ENCODE measurements around the gene CALML5.

CALML5 gene

DNA sequence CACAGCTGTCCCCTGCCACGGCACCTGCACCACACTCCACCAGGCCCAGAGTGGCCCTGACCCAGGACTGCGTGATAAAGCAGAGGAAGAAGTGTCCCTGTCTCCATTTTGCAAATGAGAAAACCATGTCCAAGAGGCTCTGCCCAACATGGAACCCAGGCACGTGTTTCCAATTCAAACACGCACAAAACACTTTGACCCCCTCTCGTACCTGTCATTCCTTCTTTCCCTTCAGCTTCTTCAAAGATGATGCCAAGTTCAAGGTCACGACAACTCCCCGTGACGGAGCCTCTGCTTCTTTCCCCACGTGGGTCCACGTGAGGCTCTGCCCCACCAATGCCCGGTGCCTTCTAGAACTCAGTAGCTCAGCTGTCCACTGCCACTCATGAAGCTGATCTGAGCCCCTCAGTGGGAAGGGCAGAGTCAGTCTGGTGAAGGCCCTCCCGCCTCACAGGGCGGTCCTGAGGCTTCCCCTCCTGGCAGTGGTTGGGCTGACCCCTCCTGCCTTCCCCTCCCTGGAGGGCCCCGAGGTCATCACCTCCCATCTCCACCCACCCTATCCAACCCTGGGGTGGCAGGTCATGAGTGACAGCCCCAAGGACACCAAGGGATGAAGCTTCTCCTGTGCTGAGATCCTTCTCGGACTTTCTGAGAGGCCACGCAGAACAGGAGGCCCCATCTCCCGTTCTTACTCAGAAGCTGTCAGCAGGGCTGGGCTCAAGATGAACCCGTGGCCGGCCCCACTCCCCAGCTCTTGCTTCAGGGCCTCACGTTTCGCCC, 19.0 kb downstream of the CALML5 start:
- Histone ChIP-seq H3K23ac (ENCODE audit: low read length) (no peak overlapping the region), H3K18ac (ENCODE audit: low read length) (no peak overlapping the region), H2BK5ac (ENCODE audit: low read length) (no peak overlapping the region), H3K4me2 (ENCODE audit: low read length) (no peak overlapping the region), H3K56ac (ENCODE audit: low read length) (peak overlapping the region; percentile 19), H3K4me3 (ENCODE audit: low read length) (no peak overlapping the region), H3K27ac (ENCODE audit: low read depth, low read length) (no peak overlapping the region), H4K5ac (ENCODE audit: low read length) (no peak overlapping the region), H2BK120ac (ENCODE audit: low read depth, low read length) (no peak overlapping the region), H2BK15ac (replicated peaks; ENCODE audit: low read depth) (no peak overlapping the region), H3K4me1 (ENCODE audit: control insufficient read depth, low read depth, low read length) (peaks cover 3% of the 10 kb centered on the region), H3K79me1 (ENCODE audit: low read length) (no peaks in the 10 kb centered on the region), H3K36me3 (ENCODE audit: control insufficient read depth, insufficient read depth, low read length) (no peaks in the 10 kb centered on the region), H4K8ac (ENCODE audit: low read depth, low read length) (no peak overlapping the region), H3K79me2 (ENCODE audit: control insufficient read depth, insufficient read depth, low read length) (no peaks in the 10 kb centered on the region), H2AK5ac (ENCODE audit: low read length) (peak overlapping the region; percentile 50), H3K4ac (ENCODE audit: low read depth, low read length) (peak overlapping the region; percentile 10), H3K9ac (ENCODE audit: low read length) (no peak overlapping the region), H3K27me3 (ENCODE audit: insufficient read depth, low read length, poor library complexity) (no peaks in the 10 kb centered on the region)
- no CpG with 5 or more reads among the region's 21 CpGs for WGBS (ENCODE audit: extremely low coverage, insufficient coverage, low lambda C conversion rate)
- DNase-seq: no peak

- peaks cover 3% of the 10 kb centered on the region for H3K4me1 ChIP-seq (ENCODE audit: control insufficient read depth, low read depth, low read length)
These were observed 19.7 kb downstream of the CALML5 start for GRCh38 chr10:5479481-5480161.

DNA sequence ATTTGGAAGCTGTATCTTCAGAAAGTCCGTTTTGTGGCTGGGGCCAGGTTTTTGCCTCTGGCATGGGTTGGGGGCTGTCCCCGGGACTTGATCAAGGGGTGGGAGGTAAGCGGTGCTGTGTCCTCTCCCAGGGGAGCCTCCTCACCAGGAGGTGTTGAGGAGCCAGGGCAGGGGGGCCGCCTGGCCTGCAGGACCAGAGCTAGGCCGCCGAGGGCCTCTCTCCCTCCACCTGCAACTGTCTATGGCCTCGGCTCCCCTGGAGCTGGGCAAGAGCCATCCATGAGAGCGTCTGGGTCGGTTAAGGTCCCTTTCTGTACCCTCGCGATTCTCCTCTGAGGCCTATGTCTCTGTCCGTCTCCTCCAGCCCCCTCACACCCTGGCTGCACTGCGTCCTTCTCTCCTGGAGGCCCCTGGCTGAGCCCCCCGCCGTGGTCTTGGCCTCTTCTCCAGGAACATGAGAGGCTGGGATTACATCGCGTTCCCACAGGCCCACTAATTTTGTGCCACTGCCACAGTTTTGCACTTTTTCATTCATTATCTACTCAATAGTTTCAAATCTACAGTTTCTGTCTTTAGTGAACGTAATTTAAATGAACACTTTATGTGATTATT, 20.6 kb downstream of the CALML5 start:
- H3K79me2 ChIP-seq (ENCODE audit: control insufficient read depth, insufficient read depth, low read length): no peaks in the 10 kb centered on the region
- H3K9ac ChIP-seq (ENCODE audit: low read length): no peak overlapping the region
- no peak for DNase-seq
- peak overlapping the region; percentile 19 for H2BK120ac ChIP-seq (ENCODE audit: low read depth, low read length)
- H2BK15ac ChIP-seq (replicated peaks; ENCODE audit: low read depth): no peak overlapping the region
- no peak overlapping the region for H2BK5ac ChIP-seq (ENCODE audit: low read length)
- H3K4me3 ChIP-seq (ENCODE audit: low read length): no peak overlapping the region
- no peaks in the 10 kb centered on the region for H3K27me3 ChIP-seq (ENCODE audit: insufficient read depth, low read length, poor library complexity)
- H3K4me1 ChIP-seq (ENCODE audit: control insufficient read depth, low read depth, low read length): peaks cover 3% of the 10 kb centered on the region
- no peak overlapping the region for H3K4me2 ChIP-seq (ENCODE audit: low read length)
- peak overlapping the region; percentile 70 for H3K18ac ChIP-seq (ENCODE audit: low read length)
- H3K36me3 ChIP-seq (ENCODE audit: control insufficient read depth, insufficient read depth, low read length): no peaks in the 10 kb centered on the region
- H4K5ac ChIP-seq (ENCODE audit: low read length): no peak overlapping the region
- no peak overlapping the region for H4K8ac ChIP-seq (ENCODE audit: low read depth, low read length)
- no peak overlapping the region for H3K27ac ChIP-seq (ENCODE audit: low read depth, low read length)
- H3K23ac ChIP-seq (ENCODE audit: low read length): no peak overlapping the region
- H3K79me1 ChIP-seq (ENCODE audit: low read length): no peaks in the 10 kb centered on the region
- peak overlapping the region; percentile 5 for H3K4ac ChIP-seq (ENCODE audit: low read depth, low read length)
- peak overlapping the region; percentile 17 for H3K56ac ChIP-seq (ENCODE audit: low read length)
- no peak overlapping the region for H2AK5ac ChIP-seq (ENCODE audit: low read length)
- WGBS (ENCODE audit: extremely low coverage, insufficient coverage, low lambda C conversion rate): no CpG with 5 or more reads among the region's 18 CpGs

More at GRCh38 chr10:5479481-5480161, 19.7 kb downstream of the CALML5 start:
- no CpG with 5 or more reads among the region's 14 CpGs for WGBS (ENCODE audit: extremely low coverage, insufficient coverage, low lambda C conversion rate)
- Histone ChIP-seq H3K4me2 (ENCODE audit: low read length) (no peak overlapping the region), H3K9ac (ENCODE audit: low read length) (no peak overlapping the region), H3K4me3 (ENCODE audit: low read length) (no peak overlapping the region), H2BK120ac (ENCODE audit: low read depth, low read length) (no peak overlapping the region), H3K36me3 (ENCODE audit: control insufficient read depth, insufficient read depth, low read length) (no peaks in the 10 kb centered on the region), H3K18ac (ENCODE audit: low read length) (no peak overlapping the region), H4K8ac (ENCODE audit: low read depth, low read length) (no peak overlapping the region), H2BK15ac (replicated peaks; ENCODE audit: low read depth) (no peak overlapping the region), H2AK5ac (ENCODE audit: low read length) (peak overlapping the region; percentile 50), H3K79me2 (ENCODE audit: control insufficient read depth, insufficient read depth, low read length) (no peaks in the 10 kb centered on the region), H3K27ac (ENCODE audit: low read depth, low read length) (no peak overlapping the region), H3K27me3 (ENCODE audit: insufficient read depth, low read length, poor library complexity) (no peaks in the 10 kb centered on the region), H3K79me1 (ENCODE audit: low read length) (no peaks in the 10 kb centered on the region), H2BK5ac (ENCODE audit: low read length) (no peak overlapping the region), H3K56ac (ENCODE audit: low read length) (no peak overlapping the region), H4K5ac (ENCODE audit: low read length) (no peak overlapping the region), H3K4ac (ENCODE audit: low read depth, low read length) (peak overlapping the region; percentile 25), H3K23ac (ENCODE audit: low read length) (no peak overlapping the region)
- DNase-seq: peak; percentile 46

DNA sequence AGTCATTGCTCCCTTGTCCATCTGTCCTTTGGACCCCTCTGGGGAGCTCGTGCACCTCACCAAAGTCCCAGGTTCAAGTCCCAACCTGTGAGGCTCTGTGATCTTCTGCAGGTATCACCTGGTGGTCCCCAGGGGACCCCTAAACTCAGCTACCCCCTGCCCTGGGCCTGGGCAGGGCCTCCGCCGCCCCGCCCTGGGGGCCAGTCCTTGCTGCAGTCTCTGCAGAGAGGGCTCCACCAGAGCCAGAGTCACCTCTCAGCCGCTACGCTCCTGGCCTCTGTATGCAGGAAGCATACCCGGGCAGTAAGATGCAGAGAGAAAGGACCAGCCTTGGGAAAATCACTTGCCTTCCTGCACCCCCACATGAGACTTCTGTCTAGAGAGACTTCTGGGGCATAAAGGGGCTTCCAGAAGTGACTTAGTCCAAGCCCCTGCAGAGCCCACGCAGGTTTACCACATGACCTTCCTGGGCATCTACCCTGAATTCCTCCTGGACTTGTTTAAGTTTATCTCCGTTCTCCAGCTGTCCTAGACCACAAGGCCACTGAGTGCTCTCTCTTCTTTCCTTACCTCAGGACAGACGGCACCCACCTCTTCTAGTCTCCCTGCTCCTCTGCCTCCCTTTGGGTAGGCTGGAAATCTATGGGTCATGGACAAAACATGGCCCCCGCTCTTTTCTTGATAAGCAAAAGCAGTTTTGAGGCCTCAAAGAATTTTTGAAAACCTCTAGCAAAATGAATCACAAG, 21.2 kb downstream of the CALML5 start:
- no peaks in the 10 kb centered on the region for H3K36me3 ChIP-seq (ENCODE audit: control insufficient read depth, insufficient read depth, low read length)
- H4K8ac ChIP-seq (ENCODE audit: low read depth, low read length): no peak overlapping the region
- H3K27me3 ChIP-seq (ENCODE audit: insufficient read depth, low read length, poor library complexity): no peaks in the 10 kb centered on the region
- WGBS (ENCODE audit: extremely low coverage, insufficient coverage, low lambda C conversion rate): no CpG with 5 or more reads among the region's 11 CpGs
- H3K27ac ChIP-seq (ENCODE audit: low read depth, low read length): no peak overlapping the region
- H3K4me3 ChIP-seq (ENCODE audit: low read length): no peak overlapping the region
- H2BK5ac ChIP-seq (ENCODE audit: low read length): no peak overlapping the region
- peak overlapping the region; percentile 29 for H3K4ac ChIP-seq (ENCODE audit: low read depth, low read length)
- H3K79me2 ChIP-seq (ENCODE audit: control insufficient read depth, insufficient read depth, low read length): no peaks in the 10 kb centered on the region
- DNase-seq: no peak
- peak overlapping the region; percentile 69 for H2BK120ac ChIP-seq (ENCODE audit: low read depth, low read length)
- H3K56ac ChIP-seq (ENCODE audit: low read length): peak overlapping the region; percentile 65
- H3K79me1 ChIP-seq (ENCODE audit: low read length): no peaks in the 10 kb centered on the region
- peak overlapping the region; percentile 95 for H2AK5ac ChIP-seq (ENCODE audit: low read length)
- H3K18ac ChIP-seq (ENCODE audit: low read length): peak overlapping the region; percentile 70
- peak overlapping the region; percentile 29 for H3K23ac ChIP-seq (ENCODE audit: low read length)
- no peak overlapping the region for H2BK15ac ChIP-seq (replicated peaks; ENCODE audit: low read depth)
- H3K4me1 ChIP-seq (ENCODE audit: control insufficient read depth, low read depth, low read length): peaks cover 3% of the 10 kb centered on the region
- no peak overlapping the region for H4K5ac ChIP-seq (ENCODE audit: low read length)
- H3K4me2 ChIP-seq (ENCODE audit: low read length): no peak overlapping the region
- peak overlapping the region; percentile 12 for H3K9ac ChIP-seq (ENCODE audit: low read length)

- no peak overlapping the region for H3K23ac ChIP-seq (ENCODE audit: low read length)
- no peaks in the 10 kb centered on the region for H3K79me2 ChIP-seq (ENCODE audit: control insufficient read depth, insufficient read depth, low read length)
- DNase-seq: peak; percentile 51
- peaks cover 3% of the 10 kb centered on the region for H3K4me1 ChIP-seq (ENCODE audit: control insufficient read depth, low read depth, low read length)
- H2BK120ac ChIP-seq (ENCODE audit: low read depth, low read length): peak overlapping the region; percentile 46
- no peak overlapping the region for H2BK15ac ChIP-seq (replicated peaks; ENCODE audit: low read depth)
- H2BK5ac ChIP-seq (ENCODE audit: low read length): peak overlapping the region; percentile 14
- H3K9ac ChIP-seq (ENCODE audit: low read length): peak overlapping the region; percentile 39
- WGBS (ENCODE audit: extremely low coverage, insufficient coverage, low lambda C conversion rate): no CpG with 5 or more reads among the region's 13 CpGs
- H3K79me1 ChIP-seq (ENCODE audit: low read length): no peaks in the 10 kb centered on the region
- no peak overlapping the region for H4K8ac ChIP-seq (ENCODE audit: low read depth, low read length)
- H3K18ac ChIP-seq (ENCODE audit: low read length): peak overlapping the region; percentile 75
- H3K27me3 ChIP-seq (ENCODE audit: insufficient read depth, low read length, poor library complexity): no peaks in the 10 kb centered on the region
- H3K4ac ChIP-seq (ENCODE audit: low read depth, low read length): peak overlapping the region; percentile 96
- peak overlapping the region; percentile 20 for H2AK5ac ChIP-seq (ENCODE audit: low read length)
- no peak overlapping the region for H3K4me2 ChIP-seq (ENCODE audit: low read length)
- H3K36me3 ChIP-seq (ENCODE audit: control insufficient read depth, insufficient read depth, low read length): no peaks in the 10 kb centered on the region
- peak overlapping the region; percentile 75 for H3K56ac ChIP-seq (ENCODE audit: low read length)
- H3K4me3 ChIP-seq (ENCODE audit: low read length): no peak overlapping the region
- peak overlapping the region; percentile 86 for H3K27ac ChIP-seq (ENCODE audit: low read depth, low read length)
- no peak overlapping the region for H4K5ac ChIP-seq (ENCODE audit: low read length)
These were observed 22.3 kb downstream of the CALML5 start for GRCh38 chr10:5476918-5477525.
